Measurements from ENCODE around the gene FOXQ1.

GRCh38 chr6:1325461-1326309, 13.8 kb downstream of the FOXQ1 start:
- TF ChIP-seq CTCF (IDR thresholded peaks at IDR 0.05) (no peak), POLR2A (IDR thresholded peaks at IDR 0.05) (no peak)
